ENCODE results near the gene TNFRSF21.

DNA sequence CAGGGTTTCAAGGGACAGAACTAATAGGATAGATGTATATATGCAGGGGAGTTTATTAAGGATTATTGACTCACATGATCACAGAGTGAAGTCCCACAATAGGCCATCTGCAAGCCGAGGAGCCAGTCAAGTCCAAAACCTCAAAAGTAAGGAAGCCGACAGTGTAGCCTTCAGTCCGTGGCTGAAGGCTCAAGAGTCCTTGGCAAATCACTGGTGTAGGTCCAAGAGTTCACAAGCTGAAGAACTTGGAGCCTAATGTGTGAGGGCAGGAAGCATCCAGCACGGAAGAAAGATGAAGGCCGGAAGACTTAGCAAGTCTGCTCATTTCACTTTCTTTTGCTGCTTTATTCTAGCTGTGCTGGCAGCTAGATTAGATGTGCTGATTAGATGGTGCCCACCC is 128.0 kb downstream of the TNFRSF21 start:
- peak; percentile 16; the same call in 1 of the 2 replicates for TF ChIP-seq GATA2 (IDR thresholded peaks at IDR 0.05; ENCODE audit: low read depth, low read length)
- no peak for TF ChIP-seq GATA3 (IDR thresholded peaks at IDR 0.05; ENCODE audit: low read depth, low read length)

Measured in SH-SY5Y (cell line).